NOMO-1 treated with dmso at 0.1 percent for 144 hours (cell line): ENCODE data around the gene THBS1.
A peak's percentile ranks its signal among the peaks of the same experiment; 100 is the strongest.

ENCODE experiments used
- DNase-seq: peaks from one replicate; lab custom pipeline; 2025; ENCODE audit not compliant: unreplicated experiment; lab: John Stamatoyannopoulos, UW

THBS1 gene

DNA sequence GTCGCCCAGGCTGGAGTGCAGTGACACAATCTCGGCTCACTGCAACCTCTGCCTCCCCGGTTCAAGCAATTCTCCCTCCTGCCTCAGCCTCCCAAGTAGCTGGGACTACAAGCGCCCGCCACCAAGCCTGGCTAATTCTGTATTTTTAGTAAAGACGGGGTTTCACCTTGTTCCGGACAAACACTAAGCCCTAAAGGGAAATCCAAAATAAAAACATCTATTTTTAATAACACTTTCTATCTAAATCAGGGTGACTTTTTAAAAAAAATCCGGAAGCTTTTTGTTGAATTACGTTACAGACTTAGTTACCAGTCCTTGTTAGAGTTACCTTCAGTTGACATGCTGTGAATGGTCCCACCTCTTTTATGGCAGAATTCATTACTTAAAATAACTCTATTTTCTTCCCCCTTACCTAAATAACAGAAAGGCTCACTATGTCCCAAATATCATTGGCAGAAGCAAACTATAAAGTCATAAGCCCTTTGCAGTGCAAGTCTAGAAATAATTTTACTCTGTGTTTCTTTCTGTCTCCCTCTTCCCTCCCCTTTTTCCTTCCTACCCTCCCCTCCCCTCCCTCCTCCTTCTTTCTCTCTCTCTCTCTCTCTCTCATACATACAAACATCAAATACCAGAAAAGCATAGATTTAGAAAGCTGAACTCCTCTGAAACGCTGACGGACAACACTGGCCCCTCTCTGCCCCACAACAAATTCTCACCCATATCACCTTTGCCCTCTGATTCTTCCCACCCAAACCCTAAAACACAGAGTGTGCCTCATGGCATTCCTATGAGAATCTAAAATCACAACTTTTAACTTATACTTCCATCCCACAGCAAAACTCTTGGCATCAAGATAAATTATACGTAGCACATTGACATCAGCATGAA, 18.3 kb downstream of the THBS1 start:
- no peak for DNase-seq

DNA sequence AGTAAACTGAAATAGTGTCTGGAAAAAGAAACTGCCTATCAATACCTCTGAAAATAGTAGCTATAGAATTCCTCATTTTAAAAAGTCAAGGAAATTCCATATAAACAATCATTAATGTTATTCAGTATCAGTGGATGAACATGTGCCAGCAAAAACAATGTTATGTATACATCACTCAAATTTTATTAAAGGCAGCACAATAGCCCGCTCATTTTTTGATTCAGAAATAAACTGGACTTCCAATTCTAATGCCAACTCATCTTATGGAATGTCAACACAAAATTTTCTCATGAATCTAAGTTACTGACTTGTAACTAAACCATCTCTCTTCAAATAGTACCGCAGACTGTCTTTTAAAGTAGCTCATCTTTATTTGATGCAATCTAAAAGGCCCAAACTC, 19.0 kb downstream of the THBS1 start:
- DNase-seq: no peak

DNA sequence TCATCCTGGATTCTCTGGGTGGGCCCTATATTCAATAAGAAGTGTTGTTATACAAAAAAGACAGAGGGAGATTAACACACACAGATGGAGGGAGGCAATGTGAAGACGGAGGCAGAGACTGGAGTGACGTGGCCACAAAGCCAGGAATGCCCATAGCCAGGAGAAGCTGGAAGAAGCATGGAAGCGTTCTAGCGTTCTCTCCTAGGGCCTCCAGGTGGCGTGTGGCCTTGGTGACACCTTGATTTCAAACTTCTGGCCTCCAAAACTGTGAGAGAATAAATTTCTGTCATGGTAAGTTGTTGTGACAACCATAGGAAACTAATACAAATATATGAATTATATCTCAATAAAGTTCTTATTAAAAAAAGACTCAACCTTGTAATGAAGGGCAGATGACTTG, 21.3 kb downstream of the THBS1 start:
- no peak for DNase-seq

DNA sequence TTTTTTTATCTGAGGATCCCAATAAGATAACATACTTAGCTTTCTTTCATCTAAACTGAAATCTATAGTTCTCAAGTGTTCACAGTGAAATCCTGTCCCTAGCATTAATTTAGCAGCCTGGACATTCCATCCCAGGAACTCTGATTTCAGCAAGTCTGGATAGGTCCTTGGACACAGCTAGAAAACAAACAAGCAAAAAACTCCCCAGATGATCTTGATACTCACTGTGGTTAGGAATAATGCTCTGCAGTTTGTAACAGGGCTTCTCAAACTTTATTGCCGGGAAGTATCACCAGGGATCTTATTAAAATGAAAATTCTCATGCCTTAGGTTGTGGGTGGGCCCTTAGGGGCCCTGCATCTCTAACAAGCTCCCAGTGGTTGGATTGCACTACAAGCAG, 24.3 kb downstream of the THBS1 start:
- no peak for DNase-seq

DNA sequence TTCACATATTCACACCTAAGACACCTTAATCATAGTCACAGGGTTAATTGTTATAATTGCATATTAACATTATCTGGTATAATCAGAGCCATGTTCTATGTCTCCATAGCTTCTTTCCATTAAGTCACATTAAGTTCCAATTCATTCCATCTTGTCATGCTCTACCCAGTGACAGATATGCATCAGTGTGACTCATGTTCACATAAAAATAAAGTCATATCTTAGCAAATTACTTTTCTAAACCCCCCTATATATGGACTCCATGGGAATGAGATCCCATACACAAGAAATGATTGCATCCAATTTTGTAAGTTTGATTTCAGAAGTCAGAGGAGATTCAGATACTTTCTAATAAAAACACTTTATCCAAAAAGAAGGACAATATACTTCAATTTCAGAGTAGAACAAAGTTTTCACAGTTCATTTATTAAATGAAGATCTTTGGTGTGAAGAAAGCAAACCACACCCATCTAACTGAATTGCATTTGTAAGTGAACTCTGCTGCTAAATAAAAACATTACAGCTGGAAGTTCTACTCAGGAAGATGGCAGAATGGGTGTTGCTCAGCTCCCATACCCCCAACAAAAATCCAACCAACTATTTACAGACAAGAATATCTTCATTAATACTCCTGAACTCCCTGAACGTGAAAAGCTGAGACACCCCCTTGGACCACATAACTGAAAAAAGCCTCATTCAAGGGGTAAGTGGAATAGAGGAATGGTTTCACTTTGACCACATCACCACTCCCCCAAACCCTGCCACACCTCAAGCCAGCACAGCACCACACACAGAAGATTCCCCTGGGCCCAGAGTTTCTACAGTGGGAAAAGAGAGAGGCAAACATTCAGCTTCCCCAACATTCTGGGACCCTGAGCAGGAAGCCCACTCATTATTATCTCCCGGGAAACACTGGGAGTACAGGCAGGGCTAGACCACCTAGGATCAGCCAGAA, 27.6 kb downstream of the THBS1 start:
- DNase-seq: no peak

DNA sequence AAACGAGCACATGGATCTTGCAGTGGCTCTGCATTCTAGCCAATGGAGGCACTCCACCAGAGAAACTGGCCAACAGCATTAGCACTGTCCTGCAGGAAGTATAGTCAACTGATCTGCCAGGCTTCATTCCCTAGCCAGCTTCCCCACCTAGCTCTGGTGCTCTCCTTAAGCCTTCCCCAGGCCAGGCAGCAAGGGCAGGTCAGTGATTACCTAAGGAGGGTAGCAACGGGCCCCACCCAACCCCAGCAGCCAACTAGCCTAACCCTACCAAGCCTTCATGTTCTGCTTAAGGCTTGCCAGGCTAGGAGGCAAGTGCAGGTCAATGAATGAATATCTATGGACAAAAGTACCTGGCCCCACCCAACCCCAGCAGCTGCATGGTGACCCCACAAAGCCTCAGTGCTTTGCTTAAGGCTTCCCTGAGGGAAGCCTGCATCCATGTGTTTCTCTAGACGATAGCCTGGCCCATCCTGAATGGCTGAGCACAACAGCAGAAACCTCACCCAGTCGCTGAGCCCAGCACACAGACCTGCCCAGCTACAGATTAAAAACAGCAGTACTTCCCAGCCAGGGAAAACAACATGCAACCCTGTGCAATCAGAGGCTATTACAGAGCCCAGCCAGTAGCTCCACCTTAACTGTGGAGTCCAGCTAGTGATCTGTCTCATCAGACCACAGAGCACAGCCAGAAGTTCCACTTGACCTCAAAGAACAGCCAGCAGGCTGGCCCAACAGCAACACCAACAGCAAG, 28.5 kb downstream of the THBS1 start:
- DNase-seq: no peak

DNA sequence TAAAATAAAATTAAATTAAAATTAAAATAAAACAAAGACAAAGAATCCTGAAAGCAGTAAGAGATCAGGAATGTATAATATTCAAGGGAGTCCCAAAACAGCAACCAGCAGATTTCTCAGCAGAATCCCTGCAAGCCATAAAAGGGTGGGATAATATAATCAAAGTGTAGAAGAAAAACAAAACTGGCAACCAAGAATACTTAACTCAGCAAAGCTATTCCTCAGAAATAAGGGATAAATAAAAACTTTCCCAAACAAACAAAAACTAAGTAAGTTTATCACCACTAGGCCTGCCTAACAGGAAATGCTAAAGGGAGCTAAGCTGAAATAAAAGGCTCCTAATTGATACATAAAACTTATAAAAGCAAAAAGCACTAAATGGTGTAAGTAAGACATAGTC, 29.8 kb downstream of the THBS1 start:
- no peak for DNase-seq

DNA sequence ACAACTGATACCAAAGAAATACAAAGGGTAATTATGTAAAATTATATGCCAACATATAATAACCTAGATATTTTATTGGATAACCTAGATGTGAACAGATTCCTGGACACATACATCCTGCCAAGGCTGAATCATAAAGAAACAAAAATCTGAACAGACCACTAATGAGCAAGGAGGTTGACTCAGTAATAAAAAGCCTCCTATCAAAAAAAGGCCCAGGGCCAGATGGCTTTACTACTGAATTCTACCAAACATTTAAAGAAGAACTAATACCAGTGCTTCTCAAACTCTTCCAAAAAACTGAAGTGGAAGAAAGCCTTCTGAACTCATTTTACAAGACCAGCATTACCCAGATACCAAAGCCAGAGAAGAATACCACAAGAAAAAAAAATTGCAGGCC, 32.4 kb downstream of the THBS1 start:
- DNase-seq: no peak

DNA sequence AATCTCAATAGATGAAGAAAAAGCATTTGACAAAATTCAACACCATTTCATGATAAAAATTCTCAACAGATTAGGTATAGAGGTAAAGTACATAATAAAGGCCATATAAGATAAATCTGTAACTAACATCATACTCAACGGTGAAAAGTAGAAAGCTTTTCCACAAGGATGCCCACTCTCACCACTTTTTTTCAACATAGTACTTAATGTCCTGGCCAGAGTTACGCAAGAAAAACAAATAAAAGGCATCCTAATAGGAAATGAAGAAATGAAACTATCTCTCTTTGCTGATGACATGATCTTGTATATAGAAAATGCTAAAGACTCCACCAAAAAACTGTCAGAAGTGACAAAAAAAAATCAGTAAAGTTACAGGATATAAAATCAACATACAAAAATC, 33.0 kb downstream of the THBS1 start:
- no peak for DNase-seq

DNA sequence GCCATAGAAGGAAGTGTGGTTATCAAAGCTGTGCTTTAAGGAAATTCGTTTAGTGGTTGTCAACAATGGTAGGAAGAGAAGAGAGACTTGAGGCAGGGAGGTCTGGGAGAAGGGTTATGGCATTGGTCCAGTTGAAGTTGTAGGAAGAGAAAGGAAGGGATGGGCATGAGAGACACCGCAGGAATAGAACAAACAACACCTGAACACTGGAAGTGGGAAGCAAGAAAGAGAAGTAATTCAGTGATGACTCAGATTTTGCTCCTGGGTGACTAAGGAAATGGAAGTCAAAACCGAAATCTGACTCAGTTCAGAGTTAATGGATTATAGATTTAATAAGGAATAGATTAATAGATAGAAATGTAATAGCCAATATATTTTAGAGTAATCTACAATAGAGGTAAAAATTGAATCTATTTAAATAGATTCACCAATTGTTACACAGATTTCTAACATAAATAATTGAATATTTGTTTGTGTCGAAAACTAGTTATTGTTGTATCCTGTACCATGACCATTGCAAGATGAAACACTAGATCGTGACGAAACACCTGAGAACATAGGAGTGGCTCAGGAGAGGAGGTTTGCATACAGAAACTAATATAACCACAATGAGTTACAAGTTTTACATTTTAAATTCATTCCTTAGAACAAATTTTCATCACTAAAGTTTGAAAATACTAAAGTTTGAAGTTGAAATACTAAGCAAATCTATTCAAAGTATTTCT, 36.0 kb downstream of the THBS1 start:
- no peak for DNase-seq

DNA sequence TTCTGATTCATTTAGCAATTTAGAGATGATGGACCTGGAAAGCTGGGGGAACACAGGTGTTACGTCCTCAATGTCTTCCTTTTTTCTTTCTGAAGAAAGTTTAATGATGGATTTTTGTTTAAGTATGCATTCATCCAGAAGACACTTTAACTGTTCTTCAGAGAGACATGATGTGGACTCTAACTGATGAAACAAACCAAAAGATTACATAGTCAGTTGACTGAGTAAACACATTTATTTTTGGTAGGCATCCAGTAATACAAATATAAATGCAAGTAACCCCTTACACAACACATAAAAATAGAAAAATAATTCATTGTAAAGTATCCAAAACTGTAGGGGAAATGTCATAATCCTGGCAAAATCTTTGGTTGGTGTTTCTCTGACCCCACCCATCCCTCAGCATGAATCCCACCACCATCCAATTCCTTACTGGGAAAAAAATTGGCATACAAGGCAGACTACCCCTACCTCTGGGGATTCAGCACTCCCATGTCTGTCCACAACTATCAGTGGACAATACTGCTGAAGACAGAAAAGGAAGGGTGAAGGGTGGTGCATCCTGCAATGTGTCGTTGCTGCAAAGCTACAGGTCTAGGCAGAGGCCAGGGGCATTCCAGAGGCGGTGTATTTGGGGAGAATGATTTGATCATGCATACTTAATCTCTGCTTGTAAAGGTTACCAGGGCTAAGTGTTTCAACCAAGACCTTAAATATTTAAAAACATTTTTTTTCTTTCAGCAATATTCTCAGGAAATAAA, 37.4 kb downstream of the THBS1 start:
- DNase-seq: no peak

DNA sequence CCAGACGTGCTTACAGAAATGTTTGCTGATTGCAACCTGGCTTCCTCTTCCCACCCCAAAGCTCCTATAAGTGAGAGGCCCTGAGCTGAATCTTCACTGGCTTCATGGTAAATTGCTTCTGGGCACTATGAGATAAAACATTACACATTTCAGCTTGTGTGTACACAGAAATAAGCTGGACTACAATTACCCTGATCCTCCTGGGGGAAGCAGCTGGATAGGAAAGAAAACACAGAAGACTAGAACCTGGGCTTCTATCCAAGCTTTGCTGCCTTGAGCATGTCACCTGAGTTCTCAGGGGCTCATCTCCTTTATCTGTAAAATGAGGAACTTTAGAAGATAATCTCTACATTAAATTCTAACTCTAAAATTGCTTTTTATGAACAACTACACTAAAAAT, 40.3 kb downstream of the THBS1 start:
- no peak for DNase-seq

DNA sequence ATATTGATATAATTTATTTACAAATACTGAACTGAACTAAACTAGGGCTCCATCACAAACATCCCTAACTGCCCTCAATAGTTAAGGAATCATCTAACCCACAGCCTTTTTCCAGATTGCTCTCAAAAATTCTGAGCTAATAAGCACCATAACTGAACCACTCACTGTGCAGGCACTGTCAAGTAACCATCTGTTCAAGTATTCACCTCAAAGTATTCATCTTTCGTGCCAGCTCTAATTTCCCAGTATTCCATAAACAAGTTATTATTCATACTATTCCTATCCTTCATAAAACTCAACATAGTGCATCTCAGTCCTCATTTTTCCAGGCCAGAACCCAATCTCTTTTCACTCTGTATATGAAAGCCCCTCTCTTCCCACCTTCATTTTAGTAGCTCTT, 41.1 kb downstream of the THBS1 start:
- DNase-seq: no peak

DNA sequence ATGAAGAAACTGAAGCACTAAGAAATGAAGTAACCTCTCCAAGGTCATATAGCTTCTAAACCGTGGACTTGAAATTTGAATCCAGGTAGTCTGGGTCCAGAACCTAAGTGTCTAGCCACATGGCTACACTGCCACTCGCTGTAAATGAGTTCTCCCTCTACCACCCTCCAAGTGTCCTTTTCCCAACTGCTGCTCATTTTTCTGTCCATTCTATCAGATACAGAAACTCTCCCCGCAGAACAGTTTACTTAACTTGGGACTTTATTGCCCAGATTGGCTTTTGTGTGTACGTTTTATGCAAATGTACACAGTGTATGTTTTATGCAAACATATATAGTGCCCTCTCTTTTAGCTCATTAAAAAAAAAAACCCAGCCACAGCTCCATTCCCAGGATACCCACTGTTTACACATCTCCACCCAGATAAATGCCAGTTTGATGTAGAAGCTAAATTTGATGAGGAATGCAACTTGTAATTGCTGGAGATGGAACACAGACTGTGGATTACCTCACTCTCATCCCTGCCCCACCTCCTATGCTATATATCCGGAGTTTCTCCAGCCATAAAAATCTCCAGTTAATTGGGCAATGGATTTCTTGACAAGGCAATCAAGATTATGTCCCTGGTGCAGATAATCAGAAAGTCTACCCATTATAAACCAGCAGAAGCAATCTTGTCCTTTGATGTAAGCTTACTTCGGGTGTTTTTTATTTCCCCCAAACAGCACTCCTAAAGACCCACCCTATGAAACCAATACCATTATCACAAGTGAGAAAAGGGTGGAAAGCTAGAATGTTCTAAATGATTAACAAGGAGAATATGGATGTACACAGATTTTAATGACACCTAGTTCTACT, 42.0 kb downstream of the THBS1 start:
- DNase-seq: no peak

DNA sequence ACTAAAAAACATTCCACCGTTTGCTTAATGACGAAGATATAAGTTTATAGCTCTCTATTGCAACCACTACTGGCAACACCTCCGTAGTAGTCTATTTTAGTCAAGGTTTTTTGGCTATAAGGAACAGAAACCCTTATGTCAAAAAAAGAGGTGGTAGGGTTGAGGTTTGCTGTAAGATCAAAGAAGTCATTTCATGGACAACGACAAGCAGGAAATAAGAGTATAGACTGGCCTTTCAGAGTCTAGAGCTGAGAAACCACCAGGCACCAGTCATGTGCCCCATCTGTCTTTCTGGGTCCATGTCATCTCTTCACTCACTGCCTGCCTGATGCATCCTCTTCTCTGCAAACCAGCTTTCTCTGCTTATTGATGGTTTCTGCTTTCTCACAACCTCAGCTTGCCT, 42.7 kb downstream of the THBS1 start:
- peak; percentile 58 for DNase-seq

DNA sequence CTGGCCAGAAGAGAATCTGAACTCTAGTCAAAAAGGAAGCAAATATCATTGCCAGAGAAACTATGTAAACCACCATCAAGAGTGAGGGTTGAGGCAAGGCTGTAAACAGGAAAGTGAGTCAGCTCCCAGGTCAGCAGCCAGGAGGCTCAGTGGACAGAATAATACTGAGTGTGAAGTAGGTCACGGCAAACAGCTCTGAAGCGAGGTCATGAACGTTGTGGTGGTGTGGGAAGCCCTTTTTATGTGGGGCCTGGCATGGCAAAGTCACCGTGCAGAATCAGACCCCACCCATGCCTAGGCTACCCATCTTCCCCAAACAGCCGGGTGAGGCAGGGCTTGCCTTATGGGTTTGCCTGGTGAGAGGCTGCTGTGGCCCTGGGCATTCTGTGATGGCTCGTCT, 43.9 kb downstream of the THBS1 start:
- DNase-seq: peak; percentile 35

DNA sequence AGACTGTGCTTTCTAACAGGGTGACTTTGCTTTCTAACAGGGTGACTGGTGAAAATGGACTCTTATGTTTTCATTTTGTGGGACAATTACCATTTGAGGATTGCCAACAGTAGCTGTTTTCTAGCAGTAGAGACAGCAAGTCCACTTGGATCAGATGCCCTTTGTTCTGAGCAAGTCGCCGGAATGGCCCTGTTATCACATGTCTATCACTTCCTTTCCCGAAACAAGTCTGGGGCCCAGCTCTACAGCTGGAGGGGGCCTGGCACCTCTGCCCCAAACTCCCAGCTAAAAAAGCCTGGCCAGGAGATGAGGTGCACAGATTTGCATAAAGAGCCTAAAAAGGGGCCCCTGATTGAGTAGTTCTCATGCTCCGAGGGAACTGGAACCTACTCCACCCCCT, 44.6 kb downstream of the THBS1 start:
- DNase-seq: no peak

DNA sequence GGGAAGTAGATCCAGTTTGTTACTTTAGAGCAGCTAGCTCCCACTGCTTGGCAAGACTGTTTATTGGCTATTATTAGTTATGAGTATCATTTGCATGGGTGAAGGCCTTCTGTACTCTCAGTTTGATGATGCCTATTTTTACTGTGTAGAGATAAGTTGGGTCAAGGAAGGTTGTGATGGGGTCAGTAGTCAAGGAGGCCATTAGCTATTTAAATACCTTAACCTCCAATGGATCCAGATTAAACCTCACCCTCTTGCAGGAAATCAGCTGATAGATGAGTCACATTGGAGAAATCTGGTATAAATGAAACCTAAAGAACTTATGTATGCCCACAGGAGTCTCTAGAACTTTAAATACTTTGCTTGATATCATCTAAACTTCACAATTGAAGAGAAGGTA, 45.0 kb downstream of the THBS1 start:
- no peak for DNase-seq
